Smooth muscle cell (in vitro differentiated cells): ENCODE measurements around the gene INTS13. TPM values are rescaled to one million over a fixed set of nuclear protein-coding genes. Genes with fewer than 3 reads are reported as not detected.

ENCODE experiments used
- DNase-seq: peaks from one replicate; lab custom pipeline; 2025; ENCODE audit not compliant: unreplicated experiment; lab: John Stamatoyannopoulos, UW
- H2AFZ ChIP-seq: fragments of 200-600 bp; sonication (generic); 2 replicates; pipeline ENCODE4 v1.6.0; 2016; ENCODE audit warnings: antibody characterized with exemption, low read depth, mild to moderate bottlenecking
- H3F3A ChIP-seq: fragments of 200-600 bp; sonication (generic); 2 replicates; pipeline ENCODE4 v1.6.0; 2017; ENCODE audit warnings: antibody characterized with exemption, low read depth
- H3K27ac ChIP-seq: fragments of 200-600 bp; sonication (generic); 2 replicates; pipeline ENCODE4 v1.5.1; 2016; ENCODE audit warnings: low read depth, mild to moderate bottlenecking
- H3K27me3 ChIP-seq: fragments of 200-600 bp; sonication (generic); 2 replicates; pipeline ENCODE4 v1.6.1; 2016; ENCODE audit warnings: low read depth, mild to moderate bottlenecking
- H3K36me3 ChIP-seq: fragments of 200-600 bp; sonication (generic); 2 replicates; pipeline ENCODE4 v1.5.1; 2016; ENCODE audit warnings: low read depth
- H3K4me1 ChIP-seq: fragments of 200-600 bp; sonication (generic); 2 replicates; pipeline ENCODE4 v1.5.1; 2016; ENCODE audit warnings: low read depth
- H3K4me2 ChIP-seq: fragments of 200-600 bp; sonication (generic); 2 replicates; pipeline ENCODE4 v1.6.0; 2016; ENCODE audit warnings: mild to moderate bottlenecking
- H3K4me3 ChIP-seq: fragments of 200-600 bp; sonication (generic); 2 replicates; pipeline ENCODE4 v1.5.1; 2016; ENCODE audit warnings: mild to moderate bottlenecking
- H3K79me2 ChIP-seq: fragments of 200-600 bp; sonication (generic); 2 replicates; pipeline ENCODE4 v1.6.0; 2016; ENCODE audit warnings: low read depth, mild to moderate bottlenecking
- H3K9ac ChIP-seq: fragments of 200-600 bp; sonication (generic); 2 replicates; pipeline ENCODE4 v1.6.0; 2016; ENCODE audit warnings: low read depth
- H3K9me3 ChIP-seq: fragments of 200-600 bp; sonication (generic); replicated peaks from 2 replicates; pipeline ENCODE4 v1.5.1; 2016; ENCODE audit warnings: low read depth
- H4K20me1 ChIP-seq: fragments of 200-600 bp; sonication (generic); 2 replicates; pipeline ENCODE4 v1.6.0; 2016; ENCODE audit warnings: low read depth
- WGBS: methylation state at CpG from one replicate; pipeline ENCODE4 v1.1.7; 2016; ENCODE audit warnings: low lambda C conversion rate; 5-methylcytosine and 5-hydroxymethylcytosine counted together
- polyA plus RNA-seq: library from polyadenylated mRNA; unstranded; fragments of >200 nt; fragmentation: Nextera tagmentation; extraction: Ambion mirVana; gene quantifications from 2 replicates; pipeline ENCODE4 v1.2.1, GENCODE V29; 2016
- total RNA-seq: library from RNA; depleted of rRNA; stranded (reverse); fragments of >200 nt; gene quantifications from 2 replicates; pipeline ENCODE4 v1.2.3, GENCODE V29; 2014
- TF ChIP-seq, protein P1 (sequence below): fragments of 200-600 bp; sonication (generic); IDR thresholded peaks from 2 replicates; pipeline ENCODE4 v1.5.1; 2017; ENCODE audit warnings: borderline replicate concordance, mild to moderate bottlenecking, antibody characterized with exemption; ENCODE audit not compliant: insufficient read depth, poor library complexity, severe bottlenecking

INTS13 gene
- total and polyA plus RNA-seq, 2 experiments from 2014 or later = 22.0 to 47.5 TPM

GRCh38 chr12:26870491-26871419 lies 67.0 kb downstream of the INTS13 start:
- 47% methylated on average over 11 of the region's 11 CpGs for WGBS
- Histone ChIP-seq H2AFZ (no peak overlapping the region), H3K4me2 (peak overlapping the region; percentile 5)

DNA sequence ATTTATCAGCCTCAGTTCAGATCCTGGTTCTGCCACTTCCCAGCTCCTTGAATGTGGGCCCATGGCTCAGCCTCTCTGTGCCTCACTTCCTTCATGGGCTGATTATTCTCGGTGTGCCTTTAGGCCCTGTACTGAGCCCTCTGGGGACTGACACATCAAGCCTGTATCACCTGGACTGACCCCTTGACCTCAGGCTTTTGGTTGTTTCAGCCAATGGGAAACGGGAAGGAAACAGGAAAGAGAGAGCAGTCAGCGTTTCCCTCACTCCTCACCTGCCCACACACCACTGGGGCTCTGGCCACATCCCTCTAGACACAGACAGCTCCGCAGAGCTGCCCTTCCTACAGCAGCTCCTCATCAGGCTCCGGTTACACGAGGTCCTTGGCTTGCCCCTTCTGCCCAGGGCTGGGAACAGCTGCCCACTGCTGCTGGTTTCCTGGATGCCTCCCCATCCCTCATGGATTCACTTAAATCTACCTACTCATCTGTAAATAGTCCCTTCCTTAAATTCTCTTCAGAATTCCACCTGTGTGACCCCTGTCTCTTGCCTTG lies 67.8 kb downstream of the INTS13 start:
- no peaks in the 10 kb centered on the region for H3K27me3 ChIP-seq
- no peak for DNase-seq
- H2AFZ ChIP-seq = no peak overlapping the region
- H3K4me3 ChIP-seq = no peak overlapping the region
- no peaks in the 10 kb centered on the region for H3F3A ChIP-seq
- no peaks in the 10 kb centered on the region for H3K36me3 ChIP-seq
- H3K79me2 ChIP-seq = no peaks in the 10 kb centered on the region
- WGBS = 83% methylated on average over 6 of the region's 6 CpGs
- H3K4me1 ChIP-seq = no peaks in the 10 kb centered on the region
- no peak overlapping the region for H3K4me2 ChIP-seq
- H3K9me3 ChIP-seq = no peaks in the 10 kb centered on the region
- no peaks in the 10 kb centered on the region for H4K20me1 ChIP-seq
- H3K9ac ChIP-seq = no peak overlapping the region
- no peak overlapping the region for H3K27ac ChIP-seq
- TF ChIP-seq, protein P1, sequence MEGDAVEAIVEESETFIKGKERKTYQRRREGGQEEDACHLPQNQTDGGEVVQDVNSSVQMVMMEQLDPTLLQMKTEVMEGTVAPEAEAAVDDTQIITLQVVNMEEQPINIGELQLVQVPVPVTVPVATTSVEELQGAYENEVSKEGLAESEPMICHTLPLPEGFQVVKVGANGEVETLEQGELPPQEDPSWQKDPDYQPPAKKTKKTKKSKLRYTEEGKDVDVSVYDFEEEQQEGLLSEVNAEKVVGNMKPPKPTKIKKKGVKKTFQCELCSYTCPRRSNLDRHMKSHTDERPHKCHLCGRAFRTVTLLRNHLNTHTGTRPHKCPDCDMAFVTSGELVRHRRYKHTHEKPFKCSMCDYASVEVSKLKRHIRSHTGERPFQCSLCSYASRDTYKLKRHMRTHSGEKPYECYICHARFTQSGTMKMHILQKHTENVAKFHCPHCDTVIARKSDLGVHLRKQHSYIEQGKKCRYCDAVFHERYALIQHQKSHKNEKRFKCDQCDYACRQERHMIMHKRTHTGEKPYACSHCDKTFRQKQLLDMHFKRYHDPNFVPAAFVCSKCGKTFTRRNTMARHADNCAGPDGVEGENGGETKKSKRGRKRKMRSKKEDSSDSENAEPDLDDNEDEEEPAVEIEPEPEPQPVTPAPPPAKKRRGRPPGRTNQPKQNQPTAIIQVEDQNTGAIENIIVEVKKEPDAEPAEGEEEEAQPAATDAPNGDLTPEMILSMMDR = no peak

More at GRCh38 chr12:26870491-26871419, 67.0 kb downstream of the INTS13 start:
- no peak for DNase-seq
- Histone ChIP-seq H3K27me3 (no peaks in the 10 kb centered on the region), H3K4me1 (no peaks in the 10 kb centered on the region), H4K20me1 (no peaks in the 10 kb centered on the region), H3K27ac (no peak overlapping the region), H3K79me2 (no peaks in the 10 kb centered on the region), H3K9me3 (no peaks in the 10 kb centered on the region), H3K9ac (no peak overlapping the region), H3F3A (no peaks in the 10 kb centered on the region), H3K36me3 (no peaks in the 10 kb centered on the region), H3K4me3 (no peak overlapping the region)
- TF ChIP-seq, protein P1 = no peak

- H3F3A ChIP-seq = no peaks in the 10 kb centered on the region
- TF ChIP-seq, protein P1 = no peak
- no peaks in the 10 kb centered on the region for H3K4me1 ChIP-seq
- DNase-seq = no peak
- H4K20me1 ChIP-seq = no peaks in the 10 kb centered on the region
- WGBS = 92% methylated on average over 6 of the region's 6 CpGs
- H3K27me3 ChIP-seq = no peaks in the 10 kb centered on the region
- no peak overlapping the region for H3K9ac ChIP-seq
- H3K79me2 ChIP-seq = no peaks in the 10 kb centered on the region
- no peaks in the 10 kb centered on the region for H3K9me3 ChIP-seq
- no peak overlapping the region for H3K4me3 ChIP-seq
- no peak overlapping the region for H3K27ac ChIP-seq
- H2AFZ ChIP-seq = no peak overlapping the region
- H3K4me2 ChIP-seq = no peak overlapping the region
- H3K36me3 ChIP-seq = no peaks in the 10 kb centered on the region
Observed at GRCh38 chr12:26869104-26869494, 68.7 kb downstream of the INTS13 start.
